ENCODE results near the gene ABHD6.

ABHD6 gene

GRCh38 chr3:58329150-58329921 lies 91.7 kb downstream of the ABHD6 start:
- Histone ChIP-seq H3K27me3 (ENCODE audit: low read length) (no peaks in the 10 kb centered on the region), H3K9me2 (replicated peaks; ENCODE audit: insufficient read depth, low read length) (no peaks in the 10 kb centered on the region), H4K20me1 (ENCODE audit: low read depth, low read length) (no peaks in the 10 kb centered on the region), H3K79me2 (ENCODE audit: insufficient read depth, low read length) (peaks cover 14% of the 10 kb centered on the region), H3K4me2 (ENCODE audit: low read depth, low read length, poor library complexity, severe bottlenecking) (no peak overlapping the region), H3K9me3 (ENCODE audit: insufficient read depth, low read length) (no peaks in the 10 kb centered on the region), H3F3A (ENCODE audit: insufficient read depth) (peaks cover 15% of the 10 kb centered on the region), H3K27ac (ENCODE audit: low read depth, low read length) (no peak overlapping the region), H3K36me3 (ENCODE audit: low read length) (no peaks in the 10 kb centered on the region), H3K9ac (ENCODE audit: low read length) (no peak overlapping the region), H2AFZ (ENCODE audit: low read depth, low read length, severe bottlenecking) (no peak overlapping the region), H3K4me3 (ENCODE audit: insufficient read depth, low read length, poor library complexity, severe bottlenecking) (no peak overlapping the region)
- no peak for TF ChIP-seq CTCF (IDR thresholded peaks at IDR 0.05; ENCODE audit: insufficient read depth, low read length, poor library complexity, severe bottlenecking)
- no peak for TF ChIP-seq EZH2phosphoT487 (conservative IDR thresholded peaks at IDR 0.05; ENCODE audit: low read length)

DNA sequence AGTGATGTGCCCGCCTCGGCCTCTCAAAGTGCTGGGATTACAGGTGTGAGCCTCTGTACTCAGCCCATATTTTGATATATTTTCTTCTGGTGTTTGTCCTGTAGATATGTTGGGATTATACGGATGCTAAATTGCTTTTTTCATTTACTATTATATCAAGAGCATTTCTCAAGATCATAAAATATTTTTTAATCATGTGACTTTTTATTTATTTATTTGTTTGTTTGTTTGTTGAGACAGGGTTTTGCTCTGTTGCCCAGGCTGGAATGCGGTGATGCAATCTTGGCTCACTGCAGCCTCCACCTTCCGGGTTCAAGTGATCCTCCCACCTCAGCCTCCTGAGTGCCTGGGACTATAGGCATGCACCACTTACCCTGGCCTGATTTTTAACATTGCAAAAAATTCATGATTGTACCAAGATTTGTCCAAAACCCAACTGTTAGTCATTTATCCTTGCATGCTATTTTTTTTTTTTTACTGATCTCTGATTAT lies 92.4 kb downstream of the ABHD6 start:
- TF ChIP-seq EZH2phosphoT487 (conservative IDR thresholded peaks at IDR 0.05; ENCODE audit: low read length) = no peak
- TF ChIP-seq CTCF (IDR thresholded peaks at IDR 0.05; ENCODE audit: insufficient read depth, low read length, poor library complexity, severe bottlenecking) = no peak
- no peak overlapping the region for H3K4me2 ChIP-seq (ENCODE audit: low read depth, low read length, poor library complexity, severe bottlenecking)

GRCh38 chr3:58331593-58332152 lies 94.1 kb downstream of the ABHD6 start:
- Histone ChIP-seq H3K27me3 (ENCODE audit: low read length) (no peaks in the 10 kb centered on the region), H4K20me1 (ENCODE audit: low read depth, low read length) (no peaks in the 10 kb centered on the region), H3K4me3 (ENCODE audit: insufficient read depth, low read length, poor library complexity, severe bottlenecking) (no peak overlapping the region), H3K4me2 (ENCODE audit: low read depth, low read length, poor library complexity, severe bottlenecking) (peak overlapping the region; percentile 100), H3K9me3 (ENCODE audit: insufficient read depth, low read length) (no peaks in the 10 kb centered on the region), H3K9ac (ENCODE audit: low read length) (0 out of 2 replicates have a peak overlapping the region, but pooled peaks have one; percentile 81), H3K79me2 (ENCODE audit: insufficient read depth, low read length) (peaks cover 36% of the 10 kb centered on the region), H3K27ac (ENCODE audit: low read depth, low read length) (no peak overlapping the region), H2AFZ (ENCODE audit: low read depth, low read length, severe bottlenecking) (no peak overlapping the region), H3K36me3 (ENCODE audit: low read length) (no peaks in the 10 kb centered on the region), H3F3A (ENCODE audit: insufficient read depth) (peaks cover 29% of the 10 kb centered on the region), H3K9me2 (replicated peaks; ENCODE audit: insufficient read depth, low read length) (no peaks in the 10 kb centered on the region)
- TF ChIP-seq EZH2phosphoT487 (conservative IDR thresholded peaks at IDR 0.05; ENCODE audit: low read length) = no peak
- TF ChIP-seq CTCF (IDR thresholded peaks at IDR 0.05; ENCODE audit: insufficient read depth, low read length, poor library complexity, severe bottlenecking) = no peak

More for the DNA sequence above, 92.4 kb downstream of the ABHD6 start:
- Histone ChIP-seq H3K9ac (ENCODE audit: low read length) (no peak overlapping the region), H3K4me3 (ENCODE audit: insufficient read depth, low read length, poor library complexity, severe bottlenecking) (no peak overlapping the region), H3K27ac (ENCODE audit: low read depth, low read length) (no peak overlapping the region), H3K9me3 (ENCODE audit: insufficient read depth, low read length) (no peaks in the 10 kb centered on the region), H4K20me1 (ENCODE audit: low read depth, low read length) (no peaks in the 10 kb centered on the region), H2AFZ (ENCODE audit: low read depth, low read length, severe bottlenecking) (no peak overlapping the region), H3K79me2 (ENCODE audit: insufficient read depth, low read length) (peaks cover 20% of the 10 kb centered on the region), H3K9me2 (replicated peaks; ENCODE audit: insufficient read depth, low read length) (no peaks in the 10 kb centered on the region), H3K36me3 (ENCODE audit: low read length) (no peaks in the 10 kb centered on the region), H3F3A (ENCODE audit: insufficient read depth) (peaks cover 15% of the 10 kb centered on the region), H3K27me3 (ENCODE audit: low read length) (no peaks in the 10 kb centered on the region)

All from SU-DHL-6 (cell line).